Measurements from ENCODE around the gene MYOM3. TPM values are rescaled to one million over a fixed set of nuclear protein-coding genes. Genes with fewer than 3 reads are reported as not detected.
A peak's percentile ranks its signal among the peaks of the same experiment; 100 is the strongest.

MYOM3 gene
- total and polyA plus RNA-seq, 2 of the 13 experiments (the other 11 are each of a cell fraction or from before 2014, with no cell fraction given), result 5.8 to 15.3 TPM

GRCh38 chr1:24098102-24098501 lies 13.8 kb downstream of the MYOM3 start:
- no TSS peak for BruUV-seq (replicated peaks)
- TF ChIP-seq, protein P1, sequence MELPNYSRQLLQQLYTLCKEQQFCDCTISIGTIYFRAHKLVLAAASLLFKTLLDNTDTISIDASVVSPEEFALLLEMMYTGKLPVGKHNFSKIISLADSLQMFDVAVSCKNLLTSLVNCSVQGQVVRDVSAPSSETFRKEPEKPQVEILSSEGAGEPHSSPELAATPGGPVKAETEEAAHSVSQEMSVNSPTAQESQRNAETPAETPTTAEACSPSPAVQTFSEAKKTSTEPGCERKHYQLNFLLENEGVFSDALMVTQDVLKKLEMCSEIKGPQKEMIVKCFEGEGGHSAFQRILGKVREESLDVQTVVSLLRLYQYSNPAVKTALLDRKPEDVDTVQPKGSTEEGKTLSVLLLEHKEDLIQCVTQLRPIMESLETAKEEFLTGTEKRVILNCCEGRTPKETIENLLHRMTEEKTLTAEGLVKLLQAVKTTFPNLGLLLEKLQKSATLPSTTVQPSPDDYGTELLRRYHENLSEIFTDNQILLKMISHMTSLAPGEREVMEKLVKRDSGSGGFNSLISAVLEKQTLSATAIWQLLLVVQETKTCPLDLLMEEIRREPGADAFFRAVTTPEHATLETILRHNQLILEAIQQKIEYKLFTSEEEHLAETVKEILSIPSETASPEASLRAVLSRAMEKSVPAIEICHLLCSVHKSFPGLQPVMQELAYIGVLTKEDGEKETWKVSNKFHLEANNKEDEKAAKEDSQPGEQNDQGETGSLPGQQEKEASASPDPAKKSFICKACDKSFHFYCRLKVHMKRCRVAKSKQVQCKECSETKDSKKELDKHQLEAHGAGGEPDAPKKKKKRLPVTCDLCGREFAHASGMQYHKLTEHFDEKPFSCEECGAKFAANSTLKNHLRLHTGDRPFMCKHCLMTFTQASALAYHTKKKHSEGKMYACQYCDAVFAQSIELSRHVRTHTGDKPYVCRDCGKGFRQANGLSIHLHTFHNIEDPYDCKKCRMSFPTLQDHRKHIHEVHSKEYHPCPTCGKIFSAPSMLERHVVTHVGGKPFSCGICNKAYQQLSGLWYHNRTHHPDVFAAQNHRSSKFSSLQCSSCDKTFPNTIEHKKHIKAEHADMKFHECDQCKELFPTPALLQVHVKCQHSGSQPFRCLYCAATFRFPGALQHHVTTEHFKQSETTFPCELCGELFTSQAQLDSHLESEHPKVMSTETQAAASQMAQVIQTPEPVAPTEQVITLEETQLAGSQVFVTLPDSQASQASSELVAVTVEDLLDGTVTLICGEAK (IDR thresholded peaks at IDR 0.05), result no peak
- TF ChIP-seq, protein P1 (CRISPR knock-in tag; IDR thresholded peaks at IDR 0.05), result no peak
- TF ChIP-seq ZNF580 (CRISPR knock-in tag; IDR thresholded peaks at IDR 0.05; ENCODE audit: borderline replicate concordance, low read depth) (no peak), RBAK (CRISPR knock-in tag; IDR thresholded peaks at IDR 0.05) (no peak), ZNF597 (CRISPR knock-in tag; IDR thresholded peaks at IDR 0.05) (no peak), ZBTB49 (CRISPR knock-in tag; IDR thresholded peaks at IDR 0.05; ENCODE audit: borderline replicate concordance) (no peak), ZSCAN12 (CRISPR knock-in tag; IDR thresholded peaks at IDR 0.05) (no peak), MAFK (conservative IDR thresholded peaks at IDR 0.05 in 1 of 2, IDR thresholded peaks at IDR 0.05 in 1 of 2; ENCODE audit: low read length in 2 of 2) (peak in 1 of 2 experiments; percentile 23; a peak in 1 of 4 replicates), ZNF768 (CRISPR knock-in tag; IDR thresholded peaks at IDR 0.05) (peak; percentile 84)
- TF ChIP-seq, protein P2, sequence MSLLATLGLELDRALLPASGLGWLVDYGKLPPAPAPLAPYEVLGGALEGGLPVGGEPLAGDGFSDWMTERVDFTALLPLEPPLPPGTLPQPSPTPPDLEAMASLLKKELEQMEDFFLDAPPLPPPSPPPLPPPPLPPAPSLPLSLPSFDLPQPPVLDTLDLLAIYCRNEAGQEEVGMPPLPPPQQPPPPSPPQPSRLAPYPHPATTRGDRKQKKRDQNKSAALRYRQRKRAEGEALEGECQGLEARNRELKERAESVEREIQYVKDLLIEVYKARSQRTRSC (CRISPR knock-in tag; IDR thresholded peaks at IDR 0.05; ENCODE audit: low read depth), result no peak
- H3K36me3 ChIP-seq (replicated peaks in 1 of 2; ENCODE audit: control insufficient read depth in 1 of 2, insufficient read depth in 2 of 2, low read length in 2 of 2), result peaks cover 0 to 8% of the 10 kb centered on the region in 2 experiments; a peak in 1 of 5 replicates
- ATAC-seq (no peak), FAIRE-seq (no peak), DNase-seq (ENCODE audit: low spot score) (no peak)
- in situ Hi-C loops (cut with HindIII; ENCODE audit: extremely low pct_ligation_motif_present, low pct_unique_long_range_greater_than_20kb) (no loop called here), intact Hi-C loops (cut with micrococcal nuclease; ENCODE audit: unreplicated experiment) (no loop called here)
- H2AFZ ChIP-seq (ENCODE audit: low read length), result no peak overlapping the region
- peaks cover 52% of the 10 kb centered on the region for H3K4me1 ChIP-seq (ENCODE audit: insufficient read depth, low read length)
- H3K4me3 ChIP-seq (replicated peaks in 1 of 3; ENCODE audit: insufficient read depth in 1 of 3, low read depth in 2 of 3, low read length in 3 of 3), result no peak overlapping the region
- H3K27me3 ChIP-seq (ENCODE audit: control insufficient read depth in 1 of 2, insufficient read depth in 2 of 2, low read length in 2 of 2), result no peaks in the 10 kb centered on the region
- 95% methylated on average over 4 of the region's 5 CpGs for WGBS (ENCODE audit: low lambda C conversion rate)
- H4K20me1 ChIP-seq (ENCODE audit: insufficient read depth, low read length), result no peaks in the 10 kb centered on the region
- H3K79me2 ChIP-seq (ENCODE audit: insufficient read depth, low read length), result no peaks in the 10 kb centered on the region
- no peak overlapping the region for H3K4me2 ChIP-seq (ENCODE audit: low read depth, low read length)
- no peaks in the 10 kb centered on the region for H3K9me3 ChIP-seq (ENCODE audit: low read length)
- H3K9ac ChIP-seq (ENCODE audit: insufficient read depth, low read depth, low read length), result no peak overlapping the region
- ChIA-PET CTCF (ENCODE audit: low intra/inter-chr PET ratio, low total read pairs) (no interaction called here), POLR2A (no interaction called here)
- no peak overlapping the region for H3K27ac ChIP-seq (ENCODE audit: extremely low read length, insufficient read depth, low read length)

Data from HepG2 (cell line).